Loucy (cell line): ENCODE results near the gene APC.

ENCODE experiments used
- H2AFZ ChIP-seq: fragments of 200-600 bp; sonication (generic); 2 replicates; pipeline ENCODE4 v1.6.0; 2016; ENCODE audit warnings: antibody characterized with exemption, mild to moderate bottlenecking, low read length, moderate library complexity
- H3F3A ChIP-seq: fragments of 200-600 bp; 2 replicates; pipeline ENCODE4 v1.6.0; 2016; ENCODE audit warnings: antibody characterized with exemption, low read depth, mild to moderate bottlenecking
- H3K27me3 ChIP-seq: fragments of 200-600 bp; sonication (generic); 2 replicates; pipeline ENCODE4 v1.6.1; 2014; ENCODE audit warnings: low read length, mild to moderate bottlenecking; ENCODE audit not compliant: insufficient read depth, poor library complexity, severe bottlenecking
- H3K36me3 ChIP-seq: fragments of 200-600 bp; sonication (generic); 2 replicates; pipeline ENCODE4 v1.6.1; 2016; ENCODE audit warnings: low read length; ENCODE audit not compliant: insufficient read depth
- H3K4me1 ChIP-seq: fragments of 200-600 bp; sonication (generic); 2 replicates; pipeline ENCODE4 v1.5.1; 2014; ENCODE audit warnings: low read length, mild to moderate bottlenecking; ENCODE audit not compliant: insufficient read depth, poor library complexity, severe bottlenecking
- H3K4me2 ChIP-seq: fragments of 200-600 bp; sonication (generic); 2 replicates; pipeline ENCODE4 v1.6.0; 2014; ENCODE audit warnings: antibody characterized with exemption, low read length, low read depth, mild to moderate bottlenecking; ENCODE audit not compliant: poor library complexity, severe bottlenecking
- H3K4me3 ChIP-seq: fragments of 200-600 bp; sonication (generic); 2 replicates; pipeline ENCODE4 v1.5.1; 2014; ENCODE audit warnings: low read length, mild to moderate bottlenecking, mixed read lengths; ENCODE audit not compliant: poor library complexity, severe bottlenecking
- H3K79me2 ChIP-seq: fragments of 200-600 bp; sonication (generic); 2 replicates; pipeline ENCODE4 v1.6.1; 2014; ENCODE audit warnings: low read length; ENCODE audit not compliant: insufficient read depth
- H3K9ac ChIP-seq: fragments of 200-600 bp; sonication (generic); 2 replicates; pipeline ENCODE4 v1.6.0; 2014; ENCODE audit warnings: mild to moderate bottlenecking, low read depth, low read length, moderate library complexity; ENCODE audit not compliant: poor library complexity, severe bottlenecking
- H3K9me2 ChIP-seq: fragments of 200-600 bp; sonication (generic); replicated peaks from 2 replicates; pipeline ENCODE4 v1.6.1; 2016; ENCODE audit warnings: low read depth, low read length, mixed read lengths
- H3K9me3 ChIP-seq: fragments of 200-600 bp; sonication (generic); 2 replicates; pipeline ENCODE4 v1.6.1; 2014; ENCODE audit warnings: mild to moderate bottlenecking, antibody characterized with exemption, low read length, low read depth; ENCODE audit not compliant: insufficient read depth
- H4K20me1 ChIP-seq: fragments of 200-600 bp; sonication (generic); 2 replicates; pipeline ENCODE4 v1.6.0; 2014; ENCODE audit warnings: antibody characterized with exemption, low read length, mild to moderate bottlenecking; ENCODE audit not compliant: insufficient read depth, poor library complexity, severe bottlenecking
- EZH2phosphoT487 ChIP-seq: fragments of 200-600 bp; IDR thresholded peaks from 2 replicates; pipeline ENCODE4 v1.6.1; 2018; ENCODE audit warnings: antibody characterized with exemption, mild to moderate bottlenecking, moderate library complexity, borderline replicate concordance
- TF ChIP-seq, protein P1 (sequence below): fragments of 200-600 bp; sonication (generic); conservative IDR thresholded peaks from 2 replicates; pipeline ENCODE4 v1.5.1; 2014; ENCODE audit warnings: mild to moderate bottlenecking, antibody characterized with exemption, low read length

The APC gene

DNA sequence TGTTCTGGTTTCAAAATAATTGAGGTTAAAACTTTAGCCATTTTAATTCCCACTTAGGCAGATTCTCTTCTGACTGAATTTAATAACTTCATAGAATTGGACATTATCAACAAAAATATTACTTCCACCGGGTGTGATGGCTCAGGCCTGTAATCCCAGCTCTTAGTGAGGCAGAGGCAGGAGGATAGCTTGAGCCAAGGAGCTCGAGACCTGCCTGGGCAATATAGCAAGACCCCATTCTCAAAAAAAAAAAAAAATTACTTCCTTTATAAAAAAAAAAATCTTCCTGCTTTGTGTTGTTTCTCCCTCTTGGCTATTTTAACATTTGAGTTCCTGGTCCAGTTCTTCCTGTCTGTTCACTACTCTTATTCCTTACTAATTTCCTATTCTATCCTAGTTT is 18.0 kb downstream of the APC start:
- H3K79me2 ChIP-seq, result peaks cover 10% of the 10 kb centered on the region
- peaks cover 16% of the 10 kb centered on the region; the same call in 1 of the 2 replicates for H3K36me3 ChIP-seq

GRCh38 chr5:112757468-112758208 is 20.0 kb downstream of the APC start:
- no peaks in the 10 kb centered on the region for H3K9me3 ChIP-seq
- no peaks in the 10 kb centered on the region for H4K20me1 ChIP-seq
- TF ChIP-seq EZH2phosphoT487, result no peak
- TF ChIP-seq, protein P1, sequence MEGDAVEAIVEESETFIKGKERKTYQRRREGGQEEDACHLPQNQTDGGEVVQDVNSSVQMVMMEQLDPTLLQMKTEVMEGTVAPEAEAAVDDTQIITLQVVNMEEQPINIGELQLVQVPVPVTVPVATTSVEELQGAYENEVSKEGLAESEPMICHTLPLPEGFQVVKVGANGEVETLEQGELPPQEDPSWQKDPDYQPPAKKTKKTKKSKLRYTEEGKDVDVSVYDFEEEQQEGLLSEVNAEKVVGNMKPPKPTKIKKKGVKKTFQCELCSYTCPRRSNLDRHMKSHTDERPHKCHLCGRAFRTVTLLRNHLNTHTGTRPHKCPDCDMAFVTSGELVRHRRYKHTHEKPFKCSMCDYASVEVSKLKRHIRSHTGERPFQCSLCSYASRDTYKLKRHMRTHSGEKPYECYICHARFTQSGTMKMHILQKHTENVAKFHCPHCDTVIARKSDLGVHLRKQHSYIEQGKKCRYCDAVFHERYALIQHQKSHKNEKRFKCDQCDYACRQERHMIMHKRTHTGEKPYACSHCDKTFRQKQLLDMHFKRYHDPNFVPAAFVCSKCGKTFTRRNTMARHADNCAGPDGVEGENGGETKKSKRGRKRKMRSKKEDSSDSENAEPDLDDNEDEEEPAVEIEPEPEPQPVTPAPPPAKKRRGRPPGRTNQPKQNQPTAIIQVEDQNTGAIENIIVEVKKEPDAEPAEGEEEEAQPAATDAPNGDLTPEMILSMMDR, result peak; percentile 61
- H3K4me3 ChIP-seq, result no peak overlapping the region
- H2AFZ ChIP-seq, result no peak overlapping the region
- peaks cover 16% of the 10 kb centered on the region; the same call in 1 of the 2 replicates for H3K36me3 ChIP-seq
- H3K4me1 ChIP-seq, result no peaks in the 10 kb centered on the region
- H3K79me2 ChIP-seq, result peaks cover 8% of the 10 kb centered on the region
- H3K27me3 ChIP-seq, result no peaks in the 10 kb centered on the region
- H3F3A ChIP-seq, result no peaks in the 10 kb centered on the region
- H3K9me2 ChIP-seq, result no peaks in the 10 kb centered on the region
- no peak overlapping the region for H3K4me2 ChIP-seq
- no peak overlapping the region for H3K9ac ChIP-seq

More for the DNA sequence above, 18.0 kb downstream of the APC start:
- no peaks in the 10 kb centered on the region for H3K9me2 ChIP-seq
- no peaks in the 10 kb centered on the region for H3K4me1 ChIP-seq
- TF ChIP-seq EZH2phosphoT487, result no peak
- TF ChIP-seq, protein P1, result no peak
- H2AFZ ChIP-seq, result no peak overlapping the region
- H4K20me1 ChIP-seq, result no peaks in the 10 kb centered on the region
- H3F3A ChIP-seq, result no peaks in the 10 kb centered on the region
- no peak overlapping the region for H3K9ac ChIP-seq
- no peaks in the 10 kb centered on the region for H3K27me3 ChIP-seq
- H3K4me3 ChIP-seq, result no peak overlapping the region
- no peaks in the 10 kb centered on the region for H3K9me3 ChIP-seq
- no peak overlapping the region for H3K4me2 ChIP-seq

DNA sequence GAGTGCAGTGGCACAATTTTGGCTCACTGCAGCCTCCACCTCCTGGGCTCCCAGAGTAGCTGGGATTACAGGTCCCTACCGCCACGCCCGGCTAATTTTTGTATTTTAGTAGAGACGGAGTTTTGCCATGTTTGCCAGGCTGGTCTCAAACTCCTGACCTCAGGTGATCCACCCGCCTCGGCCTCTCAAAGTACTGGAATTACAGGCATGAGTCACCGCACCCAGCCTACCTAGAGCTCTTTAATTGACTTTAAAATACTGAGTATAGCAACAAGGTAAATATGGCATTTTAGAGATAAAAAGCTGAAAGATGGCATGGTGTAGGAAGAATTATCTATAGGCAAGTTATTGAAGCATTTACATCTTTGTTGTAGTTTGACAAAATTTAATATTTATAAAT is 21.0 kb downstream of the APC start:
- Histone ChIP-seq H4K20me1 (no peaks in the 10 kb centered on the region), H2AFZ (no peak overlapping the region), H3F3A (no peaks in the 10 kb centered on the region), H3K4me1 (no peaks in the 10 kb centered on the region), H3K9me3 (no peaks in the 10 kb centered on the region), H3K36me3 (peaks cover 16% of the 10 kb centered on the region; the same call in 1 of the 2 replicates), H3K79me2 (peaks cover 5% of the 10 kb centered on the region; the same call in 1 of the 2 replicates), H3K27me3 (no peaks in the 10 kb centered on the region), H3K9ac (no peak overlapping the region), H3K4me2 (no peak overlapping the region), H3K9me2 (no peaks in the 10 kb centered on the region), H3K4me3 (no peak overlapping the region)
- no peak for TF ChIP-seq EZH2phosphoT487
- TF ChIP-seq, protein P1, result no peak
